Nephron (organoid): ENCODE results near the gene CDC23.

Source experiments
- H3K27ac Mint-ChIP-seq, 3 experiments: 2 replicates each; pipeline ENCODE4 v1.8.0; 2020; ENCODE audit warnings: mixed read lengths in 3 of 3, mild to moderate bottlenecking in 2 of 3, moderate library complexity in 1 of 3
- H3K27me3 Mint-ChIP-seq: 2 replicates; pipeline ENCODE4 v1.8.0; 2021; ENCODE audit warnings: low read depth, mild to moderate bottlenecking, moderate library complexity, mixed read lengths
- H3K36me3 Mint-ChIP-seq: 2 replicates; pipeline ENCODE4 v1.8.0; 2020; ENCODE audit warnings: low read depth, mixed read lengths
- H3K4me1 Mint-ChIP-seq: 2 replicates; pipeline ENCODE4 v1.8.0; 2020; ENCODE audit warnings: mixed read lengths
- H3K4me3 Mint-ChIP-seq, 3 experiments: 2 replicates each; pipeline ENCODE4 v1.8.0; 2020; ENCODE audit warnings: mild to moderate bottlenecking in 3 of 3, mixed read lengths in 3 of 3, moderate library complexity in 2 of 3
- H3K9me3 Mint-ChIP-seq: 2 replicates; pipeline ENCODE4 v1.8.0; 2020; ENCODE audit warnings: mixed read lengths
- TF ChIP-seq, protein P1 (sequence below), 3 experiments: fragments of 200-600 bp; sonication (generic); IDR thresholded peaks; one replicate each; pipeline ENCODE4 v1.5.0; 2021; ENCODE audit warnings: antibody characterized with exemption in 3 of 3; ENCODE audit not compliant: unreplicated experiment in 3 of 3

CDC23 gene

DNA sequence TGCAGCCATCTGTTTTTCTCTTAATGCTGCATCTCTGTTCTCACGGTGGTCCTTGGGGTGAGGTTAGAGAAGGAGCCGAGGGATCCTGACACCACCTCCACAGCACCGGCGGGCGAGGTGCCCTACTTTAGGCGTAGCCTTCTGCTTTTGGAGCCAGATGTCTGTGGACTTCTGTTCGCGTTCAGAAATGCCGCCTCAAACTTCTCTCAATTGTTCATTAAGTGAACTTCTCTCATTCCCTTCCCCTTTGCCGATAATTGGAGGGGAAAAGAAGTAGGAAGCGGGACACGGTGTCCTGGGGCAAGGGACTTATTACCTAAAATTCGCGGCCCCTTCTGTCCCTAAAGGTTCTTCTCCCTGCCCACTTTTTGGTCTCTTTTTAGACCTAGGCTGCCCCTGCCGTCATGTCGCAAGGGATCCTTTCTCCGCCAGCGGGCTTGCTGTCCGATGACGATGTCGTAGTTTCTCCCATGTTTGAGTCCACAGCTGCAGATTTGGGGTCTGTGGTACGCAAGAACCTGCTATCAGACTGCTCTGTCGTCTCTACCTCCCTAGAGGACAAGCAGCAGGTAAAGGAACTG is 33.8 kb downstream of the CDC23 start:
- peaks cover 34% of the 10 kb centered on the region for H3K36me3 Mint-ChIP-seq
- peak overlapping the region in 1 of 3 experiments; percentile 88 for H3K27ac Mint-ChIP-seq
- H3K4me1 Mint-ChIP-seq = peaks cover 10% of the 10 kb centered on the region
- no peak overlapping the region for H3K4me3 Mint-ChIP-seq
- no peaks in the 10 kb centered on the region for H3K27me3 Mint-ChIP-seq
- no peaks in the 10 kb centered on the region for H3K9me3 Mint-ChIP-seq
- TF ChIP-seq, protein P1, sequence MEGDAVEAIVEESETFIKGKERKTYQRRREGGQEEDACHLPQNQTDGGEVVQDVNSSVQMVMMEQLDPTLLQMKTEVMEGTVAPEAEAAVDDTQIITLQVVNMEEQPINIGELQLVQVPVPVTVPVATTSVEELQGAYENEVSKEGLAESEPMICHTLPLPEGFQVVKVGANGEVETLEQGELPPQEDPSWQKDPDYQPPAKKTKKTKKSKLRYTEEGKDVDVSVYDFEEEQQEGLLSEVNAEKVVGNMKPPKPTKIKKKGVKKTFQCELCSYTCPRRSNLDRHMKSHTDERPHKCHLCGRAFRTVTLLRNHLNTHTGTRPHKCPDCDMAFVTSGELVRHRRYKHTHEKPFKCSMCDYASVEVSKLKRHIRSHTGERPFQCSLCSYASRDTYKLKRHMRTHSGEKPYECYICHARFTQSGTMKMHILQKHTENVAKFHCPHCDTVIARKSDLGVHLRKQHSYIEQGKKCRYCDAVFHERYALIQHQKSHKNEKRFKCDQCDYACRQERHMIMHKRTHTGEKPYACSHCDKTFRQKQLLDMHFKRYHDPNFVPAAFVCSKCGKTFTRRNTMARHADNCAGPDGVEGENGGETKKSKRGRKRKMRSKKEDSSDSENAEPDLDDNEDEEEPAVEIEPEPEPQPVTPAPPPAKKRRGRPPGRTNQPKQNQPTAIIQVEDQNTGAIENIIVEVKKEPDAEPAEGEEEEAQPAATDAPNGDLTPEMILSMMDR (IDR thresholded peaks at IDR 0.05; ENCODE audit: unreplicated experiment in 3 of 3) = no peak

DNA sequence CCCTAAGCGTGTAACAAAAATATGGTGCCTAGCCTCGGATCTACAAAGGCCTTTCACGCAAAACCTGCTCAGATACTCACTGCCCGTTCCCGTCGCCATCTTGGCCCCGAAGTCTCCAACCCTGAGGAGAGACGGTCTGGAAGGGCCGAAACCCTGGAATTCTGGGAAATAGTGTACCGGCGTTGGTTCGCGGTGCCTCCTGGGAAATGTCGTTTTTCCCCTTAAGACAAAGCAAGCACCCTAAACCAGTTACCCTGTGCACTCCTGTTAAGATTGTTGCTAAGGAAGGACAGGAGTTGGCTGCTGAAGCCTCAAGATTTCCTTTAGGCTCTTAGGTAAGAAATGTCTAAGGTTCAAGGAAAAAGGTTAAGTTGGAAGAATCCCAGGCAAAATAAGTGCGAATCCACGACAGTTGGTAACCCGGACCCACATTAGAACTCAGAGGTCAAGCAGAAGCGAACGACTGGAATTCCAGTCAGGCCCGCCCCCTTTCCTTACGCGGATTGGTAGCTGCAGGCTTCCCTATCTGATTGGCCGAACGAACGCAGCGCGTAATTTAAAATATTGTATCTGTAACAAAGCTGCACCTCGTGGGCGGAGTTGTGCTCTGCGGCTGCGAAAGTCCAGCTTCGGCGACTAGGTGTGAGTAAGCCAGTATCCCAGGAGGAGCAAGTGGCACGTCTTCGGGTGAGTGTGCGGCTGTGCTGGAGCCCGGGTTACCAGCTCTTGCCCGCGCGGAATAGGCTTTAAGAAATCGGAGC is 34.4 kb downstream of the CDC23 start, which contains the start of the genes BRD8 and KIF20A:
Gene BRD8 (minus strand): TSS at position 115 of the 761 bp plus-strand sequence. CDS start 16 bp downstream, at position 99.
Gene KIF20A (plus strand): TSS at position 597 of the 761 bp plus-strand sequence. CDS start 569 bp downstream, outside the sequence.
- Mint-ChIP-seq H3K9me3 (no peaks in the 10 kb centered on the region), H3K4me1 (peaks cover 10% of the 10 kb centered on the region), H3K36me3 (peaks cover 33% of the 10 kb centered on the region), H3K27ac (peak within 1 kb of the TSS in 1 of 3 experiments; percentile 88), H3K27me3 (no peaks in the 10 kb centered on the region), H3K4me3 (no peak within 1 kb of the TSS)
- TF ChIP-seq, protein P1 (IDR thresholded peaks at IDR 0.05; ENCODE audit: unreplicated experiment in 3 of 3) = no peak

DNA sequence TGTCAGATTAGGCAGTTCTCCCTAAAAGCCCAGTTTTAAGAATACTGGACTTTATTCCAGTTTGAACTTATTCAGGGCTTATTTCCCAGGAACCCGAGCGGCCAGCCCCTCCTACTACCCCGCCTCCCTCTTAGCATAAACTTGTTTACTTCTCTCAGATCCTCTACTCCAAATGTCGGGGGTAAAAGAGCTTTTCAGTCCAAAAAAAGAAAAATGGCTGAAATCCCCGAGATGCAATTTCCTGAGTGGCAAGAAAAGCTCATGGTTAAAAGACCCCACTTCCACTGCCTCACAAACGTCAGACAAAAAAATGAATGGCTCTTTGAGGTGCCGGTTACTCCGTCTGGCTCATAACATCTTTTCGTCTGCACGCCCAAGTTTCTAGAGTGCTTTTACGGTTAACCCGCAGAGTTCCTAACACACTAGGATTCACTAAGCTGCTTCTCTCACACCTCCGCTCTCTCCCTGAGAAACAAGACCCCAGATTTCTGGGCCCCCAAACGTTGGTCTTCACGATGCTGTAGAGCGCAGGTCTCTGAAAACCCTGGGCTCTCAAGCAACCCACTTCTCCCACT is 35.1 kb downstream of the CDC23 start:
- Mint-ChIP-seq H3K27ac (no peak overlapping the region), H3K4me3 (no peak overlapping the region), H3K4me1 (peaks cover 10% of the 10 kb centered on the region), H3K36me3 (peaks cover 31% of the 10 kb centered on the region), H3K27me3 (no peaks in the 10 kb centered on the region), H3K9me3 (no peaks in the 10 kb centered on the region)
- TF ChIP-seq, protein P1 (IDR thresholded peaks at IDR 0.05; ENCODE audit: unreplicated experiment in 3 of 3) = no peak

DNA sequence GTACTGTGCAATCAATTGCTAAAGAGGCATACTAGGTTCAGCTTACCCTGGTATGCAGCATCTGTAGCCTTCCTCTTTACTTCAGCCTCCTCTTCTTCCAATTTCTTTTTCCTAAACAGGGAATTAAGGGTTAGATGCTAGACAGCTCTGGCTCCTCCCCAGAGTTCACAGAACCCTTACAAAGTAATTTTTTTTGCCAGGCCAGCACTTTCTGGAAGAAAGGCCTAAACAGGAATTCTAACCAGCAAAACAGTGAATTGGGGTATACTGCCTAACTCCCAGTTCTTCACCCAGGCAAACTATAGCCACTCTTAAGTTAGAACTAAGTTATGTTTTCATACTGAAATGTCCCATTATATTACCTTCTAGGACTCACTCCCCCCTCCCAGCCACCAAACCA is 42.8 kb downstream of the CDC23 start:
- no peaks in the 10 kb centered on the region for H3K9me3 Mint-ChIP-seq
- TF ChIP-seq, protein P1 (IDR thresholded peaks at IDR 0.05; ENCODE audit: unreplicated experiment in 3 of 3) = no peak
- H3K27ac Mint-ChIP-seq = no peak overlapping the region
- no peaks in the 10 kb centered on the region for H3K27me3 Mint-ChIP-seq
- no peak overlapping the region for H3K4me3 Mint-ChIP-seq
- H3K36me3 Mint-ChIP-seq = peaks cover 79% of the 10 kb centered on the region
- no peaks in the 10 kb centered on the region for H3K4me1 Mint-ChIP-seq

DNA sequence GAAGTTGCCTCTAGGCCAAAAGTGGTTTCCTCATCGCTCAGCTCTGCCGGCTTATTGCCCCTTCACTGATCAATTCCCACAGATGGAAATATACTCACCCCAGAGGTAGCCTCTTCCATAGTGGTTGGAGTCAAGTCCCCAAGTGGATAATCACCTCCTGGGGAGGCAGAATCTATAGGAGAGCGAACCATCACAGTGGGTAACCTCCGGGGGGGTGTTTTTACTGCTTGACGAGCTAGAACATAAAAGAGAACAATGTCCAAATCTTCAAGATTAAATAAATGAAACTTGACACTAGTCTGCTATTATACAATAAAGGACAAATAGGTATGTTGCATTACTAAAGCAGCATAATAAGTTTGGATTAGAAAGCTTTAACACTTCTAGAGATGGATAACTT is 44.0 kb downstream of the CDC23 start:
- Mint-ChIP-seq H3K4me3 (no peak overlapping the region), H3K9me3 (no peaks in the 10 kb centered on the region), H3K27me3 (no peaks in the 10 kb centered on the region), H3K4me1 (no peaks in the 10 kb centered on the region), H3K27ac (no peak overlapping the region), H3K36me3 (peaks cover 83% of the 10 kb centered on the region)
- TF ChIP-seq, protein P1 (IDR thresholded peaks at IDR 0.05; ENCODE audit: unreplicated experiment in 3 of 3) = no peak
